NT2/D1 (cell line): ENCODE results near the gene CCSER1.

Source experiments
- DNase-seq: peaks from one replicate; pipeline ENCODE4 v3.0.0-alpha.2; 2011; ENCODE audit warnings: low read depth, low spot score
- H3K27me3 ChIP-seq: 2 replicates; pipeline ENCODE4 v1.6.0; 2011; ENCODE audit warnings: mild to moderate bottlenecking; ENCODE audit not compliant: insufficient read length, insufficient read depth
- H3K36me3 ChIP-seq: 2 replicates; pipeline ENCODE4 v1.6.1; 2011; ENCODE audit warnings: mild to moderate bottlenecking, low read length, mixed read lengths; ENCODE audit not compliant: insufficient read depth, insufficient read length
- H3K4me1 ChIP-seq: 2 replicates; pipeline ENCODE4 v1.5.1; 2011; ENCODE audit not compliant: insufficient read depth, insufficient read length
- H3K4me3 ChIP-seq: 2 replicates; pipeline ENCODE4 v1.5.1; 2011; ENCODE audit warnings: low read depth; ENCODE audit not compliant: insufficient read length
- H3K9ac ChIP-seq: 2 replicates; pipeline ENCODE4 v1.6.0; 2011; ENCODE audit warnings: low read depth; ENCODE audit not compliant: insufficient read length
- H3K9me3 ChIP-seq: 2 replicates; pipeline ENCODE4 v1.5.1; 2011; ENCODE audit warnings: mild to moderate bottlenecking, low read length; ENCODE audit not compliant: insufficient read depth
- SUZ12 ChIP-seq: IDR thresholded peaks from 2 replicates; pipeline ENCODE4 v1.6.1; 2011; ENCODE audit not compliant: insufficient read length, insufficient read depth; ENCODE audit errors: extremely low read depth
- YY1 ChIP-seq: IDR thresholded peaks from 2 replicates; pipeline ENCODE4 v1.6.1; 2011; ENCODE audit not compliant: insufficient read length, insufficient read depth
- ZNF274 ChIP-seq: IDR thresholded peaks from 2 replicates; pipeline ENCODE4 v1.6.1; 2011; ENCODE audit warnings: mild to moderate bottlenecking, low read depth, low read length

CCSER1 gene

GRCh38 chr4:90970021-90970420, 842.8 kb downstream of the CCSER1 start:
- Histone ChIP-seq H3K27me3 (no peaks in the 10 kb centered on the region), H3K4me1 (no peaks in the 10 kb centered on the region), H3K9me3 (no peaks in the 10 kb centered on the region), H3K4me3 (no peak overlapping the region), H3K36me3 (no peaks in the 10 kb centered on the region), H3K9ac (no peak overlapping the region)
- no peak for DNase-seq
- TF ChIP-seq YY1 (no peak), ZNF274 (no peak), SUZ12 (no peak)

GRCh38 chr4:90977726-90978125, 850.5 kb downstream of the CCSER1 start:
- DNase-seq, result no peak
- Histone ChIP-seq H3K9ac (no peak overlapping the region), H3K27me3 (no peaks in the 10 kb centered on the region), H3K9me3 (no peaks in the 10 kb centered on the region), H3K4me1 (no peaks in the 10 kb centered on the region), H3K4me3 (no peak overlapping the region), H3K36me3 (no peaks in the 10 kb centered on the region)
- no peak for TF ChIP-seq ZNF274
- TF ChIP-seq YY1, result no peak
- TF ChIP-seq SUZ12, result no peak

GRCh38 chr4:90979556-90979955, 852.4 kb downstream of the CCSER1 start:
- no peak overlapping the region for H3K4me3 ChIP-seq
- DNase-seq, result no peak
- TF ChIP-seq ZNF274 (no peak), YY1 (no peak), SUZ12 (no peak)
- H3K36me3 ChIP-seq, result no peaks in the 10 kb centered on the region
- no peaks in the 10 kb centered on the region for H3K9me3 ChIP-seq
- H3K27me3 ChIP-seq, result no peaks in the 10 kb centered on the region
- H3K9ac ChIP-seq, result no peak overlapping the region
- H3K4me1 ChIP-seq, result no peaks in the 10 kb centered on the region

GRCh38 chr4:90982813-90983212, 855.6 kb downstream of the CCSER1 start:
- H3K36me3 ChIP-seq, result no peaks in the 10 kb centered on the region
- DNase-seq, result no peak
- no peaks in the 10 kb centered on the region for H3K27me3 ChIP-seq
- no peaks in the 10 kb centered on the region for H3K4me1 ChIP-seq
- no peak overlapping the region for H3K4me3 ChIP-seq
- TF ChIP-seq YY1 (no peak), ZNF274 (no peak), SUZ12 (no peak)
- H3K9ac ChIP-seq, result no peak overlapping the region
- no peaks in the 10 kb centered on the region for H3K9me3 ChIP-seq

- no peaks in the 10 kb centered on the region for H3K9me3 ChIP-seq
- H3K4me3 ChIP-seq, result no peak overlapping the region
- TF ChIP-seq YY1 (no peak), SUZ12 (no peak), ZNF274 (no peak)
- no peaks in the 10 kb centered on the region for H3K36me3 ChIP-seq
- H3K27me3 ChIP-seq, result no peaks in the 10 kb centered on the region
- H3K9ac ChIP-seq, result no peak overlapping the region
- no peak for DNase-seq
- no peaks in the 10 kb centered on the region for H3K4me1 ChIP-seq
Measured at GRCh38 chr4:90990284-90990683, 863.1 kb downstream of the CCSER1 start.

GRCh38 chr4:90992213-90992612, 865.0 kb downstream of the CCSER1 start:
- DNase-seq, result no peak
- Histone ChIP-seq H3K4me1 (no peaks in the 10 kb centered on the region), H3K9ac (no peak overlapping the region), H3K27me3 (no peaks in the 10 kb centered on the region), H3K9me3 (no peaks in the 10 kb centered on the region), H3K36me3 (no peaks in the 10 kb centered on the region), H3K4me3 (no peak overlapping the region)
- TF ChIP-seq SUZ12, result no peak
- TF ChIP-seq YY1, result no peak
- TF ChIP-seq ZNF274, result no peak

- Histone ChIP-seq H3K27me3 (no peaks in the 10 kb centered on the region), H3K4me1 (no peaks in the 10 kb centered on the region), H3K9ac (no peak overlapping the region), H3K4me3 (no peak overlapping the region), H3K9me3 (no peaks in the 10 kb centered on the region), H3K36me3 (no peaks in the 10 kb centered on the region)
- no peak for DNase-seq
- TF ChIP-seq YY1 (no peak), SUZ12 (no peak)
Measured at GRCh38 chr4:90994851-90995574, 867.8 kb downstream of the CCSER1 start.
